ENCODE results near the gene FSTL4. TPM values are rescaled to one million over a fixed set of nuclear protein-coding genes. Genes with fewer than 3 reads are reported as not detected.

FSTL4 gene
- total RNA-seq, 1 experiment from 2014 or later: not detected

DNA sequence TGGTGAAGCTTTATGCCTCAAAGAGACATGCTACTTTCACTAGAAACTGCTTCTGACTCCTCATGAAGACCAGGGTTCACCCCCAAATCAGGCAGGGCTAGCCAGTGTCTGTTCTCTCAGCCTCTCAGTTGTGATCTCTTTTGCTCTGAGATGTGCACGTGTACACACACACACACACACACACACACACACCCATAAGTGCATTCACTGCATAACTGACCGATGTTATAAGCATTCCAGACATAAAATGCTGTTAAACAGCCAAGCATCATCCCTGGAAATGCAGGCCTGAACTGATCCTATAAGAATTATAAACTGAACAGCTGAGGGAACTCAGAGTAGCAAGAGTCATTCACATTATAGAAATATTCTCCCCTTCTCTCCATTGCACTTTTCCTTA is 85.0 kb downstream of the FSTL4 start:
- DNase-seq (ENCODE audit: low read depth): no peak
- in situ Hi-C loops (cut with HindIII; ENCODE audit: low pct_unique_long_range_greater_than_20kb, low sequenced_read_pairs): no loop called here

DNA sequence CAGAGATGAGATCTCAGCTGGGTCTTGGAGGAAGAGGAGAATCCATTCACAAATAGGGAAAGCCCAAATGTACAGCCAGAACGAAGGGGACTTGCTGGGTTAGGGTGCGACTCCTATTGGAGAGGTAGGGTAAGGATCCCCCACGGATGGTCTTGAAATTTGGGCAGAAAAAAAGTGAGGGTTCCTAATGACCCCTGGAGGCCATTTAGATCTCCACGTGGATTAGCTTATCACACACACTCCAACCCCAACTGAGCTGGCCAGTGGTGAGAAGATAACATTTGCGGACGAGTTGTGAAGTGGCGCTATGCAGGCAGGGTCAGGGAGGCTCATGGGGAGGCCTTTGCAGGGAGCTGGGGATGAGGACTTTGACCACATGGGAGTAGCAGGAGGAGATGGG is 86.0 kb downstream of the FSTL4 start:
- DNase-seq (ENCODE audit: low read depth): no peak
- in situ Hi-C loops (cut with HindIII; ENCODE audit: low pct_unique_long_range_greater_than_20kb, low sequenced_read_pairs): no loop called here

DNA sequence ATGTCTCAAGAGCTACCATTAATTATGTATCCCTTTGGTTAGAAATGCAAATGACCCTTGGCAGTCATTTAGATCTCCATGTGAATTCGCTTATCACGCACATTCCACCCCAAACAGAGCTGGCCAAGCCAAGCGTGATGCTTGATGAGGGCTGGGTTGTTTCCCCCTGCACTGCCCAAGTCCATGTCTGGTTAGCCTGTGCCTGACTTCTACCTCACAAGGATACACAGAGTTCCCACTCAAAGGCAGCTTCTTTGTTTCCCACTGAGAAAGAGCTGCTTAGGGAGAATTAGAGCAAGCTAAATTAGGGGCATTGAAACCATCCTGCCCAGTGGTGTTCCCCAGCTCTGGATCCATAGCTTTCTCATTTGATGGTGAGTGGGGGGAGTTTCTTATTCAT is 87.2 kb downstream of the FSTL4 start:
- in situ Hi-C loops (cut with HindIII; ENCODE audit: low pct_unique_long_range_greater_than_20kb, low sequenced_read_pairs): no loop called here

DNA sequence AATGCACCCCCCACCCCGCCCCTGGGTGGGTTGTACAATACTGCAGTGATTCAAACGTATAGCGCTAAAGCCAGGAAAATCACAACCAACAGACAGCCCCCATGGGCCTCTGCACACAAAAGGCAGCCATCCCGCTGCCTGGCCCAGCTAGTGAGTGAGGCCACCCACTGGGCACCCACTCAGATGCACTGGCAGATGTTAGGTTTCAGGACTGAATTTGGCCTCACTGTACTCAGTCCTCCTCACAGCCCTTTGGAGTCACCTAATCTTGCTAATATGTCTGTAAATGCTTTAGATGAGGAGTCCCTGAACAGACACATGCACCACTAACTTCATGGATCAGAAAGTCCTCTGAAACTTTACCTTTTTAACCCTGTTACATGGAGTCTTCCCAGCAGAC is 87.7 kb downstream of the FSTL4 start:
- no peak for DNase-seq (ENCODE audit: low read depth)
- in situ Hi-C loops (cut with HindIII; ENCODE audit: low pct_unique_long_range_greater_than_20kb, low sequenced_read_pairs): no loop called here

More for the DNA sequence above, 87.2 kb downstream of the FSTL4 start:
- DNase-seq (ENCODE audit: low read depth): no peak

DNA sequence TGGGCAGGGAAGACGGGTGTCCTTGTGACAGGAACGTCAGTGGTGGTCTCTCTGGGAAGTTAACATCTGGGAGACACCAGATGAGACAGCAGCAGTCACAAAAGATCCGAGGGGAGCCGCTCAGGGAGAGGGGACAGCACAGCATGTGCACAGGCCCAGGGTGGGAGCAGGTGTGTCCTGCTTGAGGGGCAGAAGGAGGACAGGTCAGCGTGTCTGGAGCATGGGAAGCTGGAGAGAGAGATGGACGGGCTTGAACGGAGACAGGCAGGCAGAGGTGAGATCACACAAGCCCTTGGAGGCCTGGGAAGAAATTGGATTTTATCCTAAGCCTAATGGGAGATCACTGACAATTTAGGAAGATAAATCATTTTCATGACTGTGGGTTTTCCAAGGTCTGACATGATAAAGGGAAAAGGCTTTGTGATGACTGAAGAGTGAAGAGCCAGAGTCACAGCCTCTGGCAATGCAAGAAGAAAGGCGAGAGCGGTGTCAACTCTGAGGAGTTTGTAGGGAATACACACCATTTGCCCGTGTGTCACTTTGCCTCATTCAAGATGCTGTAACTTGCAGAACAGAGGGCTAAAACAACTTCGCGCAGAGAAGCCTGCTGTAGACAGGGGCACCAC is 88.3 kb downstream of the FSTL4 start:
- no peak for DNase-seq (ENCODE audit: low read depth)
- in situ Hi-C loops (cut with HindIII; ENCODE audit: low pct_unique_long_range_greater_than_20kb, low sequenced_read_pairs): no loop called here

DNA sequence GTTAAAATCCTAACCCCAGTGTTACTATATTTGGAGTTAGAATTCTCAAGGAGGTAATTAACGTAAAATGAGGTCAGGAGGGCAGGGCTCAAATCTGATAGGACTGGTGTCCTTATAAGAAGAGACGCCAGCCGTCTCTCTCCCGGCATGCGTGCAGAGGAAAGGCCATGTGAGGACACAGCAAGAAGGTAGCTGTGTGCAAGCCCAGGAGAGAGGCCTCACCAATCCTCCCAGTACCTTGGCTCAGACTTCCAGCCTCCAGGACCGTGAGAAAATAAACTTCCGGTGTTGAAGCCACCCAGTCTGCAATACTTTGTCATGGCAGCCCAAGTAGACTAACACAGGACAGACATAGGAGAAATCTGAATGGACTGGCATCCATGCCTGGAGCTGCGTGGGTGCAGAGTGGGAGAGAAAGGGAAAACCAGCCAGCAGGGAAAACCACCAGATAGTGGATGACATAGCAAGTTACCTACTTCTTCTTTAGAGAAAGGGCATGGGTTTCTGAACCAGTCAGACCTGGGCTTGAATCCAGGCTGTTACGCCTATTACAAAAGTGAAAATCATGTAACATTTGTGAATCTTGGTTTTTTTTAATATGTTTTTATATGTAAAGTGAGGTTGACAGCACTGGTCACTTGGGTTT is 89.2 kb downstream of the FSTL4 start:
- in situ Hi-C loops (cut with HindIII; ENCODE audit: low pct_unique_long_range_greater_than_20kb, low sequenced_read_pairs): no loop called here
- DNase-seq (ENCODE audit: low read depth): no peak

DNA sequence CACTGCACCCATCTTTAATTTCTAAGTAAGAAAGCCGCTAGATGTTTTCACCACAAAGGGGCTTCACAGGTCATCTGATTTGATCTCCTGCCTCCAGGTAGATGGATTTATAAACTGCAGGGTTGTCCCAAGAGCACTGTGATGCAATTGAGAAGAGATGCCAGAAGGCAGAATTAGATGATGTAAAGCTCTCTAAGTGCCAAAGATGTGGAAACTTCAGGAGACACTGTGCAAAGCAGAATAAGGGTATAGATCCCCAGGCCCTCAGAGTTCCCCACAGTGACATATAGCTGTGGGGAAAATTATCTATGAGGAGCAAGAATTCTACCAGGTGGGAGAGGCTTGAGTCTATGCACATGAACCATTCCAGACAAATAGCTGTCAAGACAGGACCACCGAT is 90.5 kb downstream of the FSTL4 start:
- DNase-seq (ENCODE audit: low read depth): no peak
- in situ Hi-C loops (cut with HindIII; ENCODE audit: low pct_unique_long_range_greater_than_20kb, low sequenced_read_pairs): no loop called here

DNA sequence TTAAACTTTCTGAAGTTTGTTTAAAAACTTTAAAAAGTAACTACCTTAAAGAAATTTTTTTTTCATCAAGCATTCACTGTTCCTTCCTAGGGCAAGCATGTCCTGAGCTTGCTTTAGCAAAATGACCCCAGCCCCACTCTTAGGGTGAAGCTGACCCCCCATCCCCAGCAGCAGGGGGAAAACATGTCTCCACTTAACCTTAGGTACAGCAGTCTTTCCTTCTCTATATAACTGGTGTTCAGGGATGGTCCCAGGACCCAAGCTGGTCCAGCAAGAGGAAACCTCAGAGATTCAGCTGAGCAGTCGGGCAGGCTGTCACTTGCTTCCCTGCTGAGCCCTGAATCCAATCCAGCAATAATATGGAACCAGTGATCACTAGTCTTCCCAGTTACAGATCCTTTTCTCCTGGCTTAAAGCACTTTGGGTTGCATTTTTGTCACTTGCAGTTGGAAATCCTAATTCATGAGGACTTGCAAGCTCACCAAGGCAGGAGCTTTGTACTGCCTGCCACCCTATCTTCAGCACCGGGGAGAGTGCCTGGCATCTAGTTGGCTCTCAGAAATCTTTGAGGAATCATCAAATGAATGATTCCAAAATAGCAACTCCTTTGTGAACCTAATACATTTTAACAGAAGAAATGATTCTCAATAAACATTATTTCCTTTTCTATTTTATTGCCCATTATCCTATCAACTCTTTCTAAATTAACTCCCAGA is 91.2 kb downstream of the FSTL4 start:
- DNase-seq (ENCODE audit: low read depth): no peak
- in situ Hi-C loops (cut with HindIII; ENCODE audit: low pct_unique_long_range_greater_than_20kb, low sequenced_read_pairs): no loop called here

DNA sequence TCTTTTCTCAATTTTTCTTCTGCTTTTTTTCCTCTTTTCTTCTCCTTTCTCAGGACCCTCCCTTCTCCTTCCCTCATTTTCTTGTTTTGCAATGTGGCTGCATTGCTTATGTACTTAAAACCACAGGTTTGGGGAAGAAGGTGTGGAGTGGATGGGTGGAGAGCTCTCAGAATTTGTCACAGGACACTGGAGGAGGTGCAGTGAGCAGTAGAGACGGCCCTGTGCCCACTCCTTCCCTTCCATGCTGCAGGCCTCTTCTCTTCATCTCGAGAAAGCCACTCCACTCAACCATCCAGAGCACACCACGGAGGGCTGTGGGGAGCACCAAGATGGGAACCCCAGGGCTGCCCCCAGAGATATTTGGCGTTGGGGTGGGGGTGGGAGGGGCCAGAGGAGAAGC is 92.3 kb downstream of the FSTL4 start:
- no peak for DNase-seq (ENCODE audit: low read depth)
- in situ Hi-C loops (cut with HindIII; ENCODE audit: low pct_unique_long_range_greater_than_20kb, low sequenced_read_pairs): no loop called here

DNA sequence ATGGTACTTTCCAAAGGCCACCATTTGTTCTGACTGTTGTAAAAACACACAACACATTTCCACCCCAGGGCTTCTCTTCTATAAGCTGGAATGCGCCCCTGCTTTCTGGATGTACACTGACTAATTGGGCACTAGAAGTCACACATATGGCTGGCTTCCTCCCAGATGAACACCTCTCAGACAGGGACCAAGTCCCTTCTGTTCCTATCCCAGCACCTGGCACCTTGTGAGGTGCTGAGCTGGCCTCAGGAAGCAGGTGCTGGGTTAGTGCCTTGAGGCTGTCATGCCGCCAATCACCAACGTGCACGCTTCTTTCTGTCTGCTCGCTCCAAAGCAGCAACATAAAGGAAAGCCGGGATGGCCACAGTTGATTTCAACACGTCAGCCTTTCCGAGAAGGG is 93.2 kb downstream of the FSTL4 start:
- in situ Hi-C loops (cut with HindIII; ENCODE audit: low pct_unique_long_range_greater_than_20kb, low sequenced_read_pairs): no loop called here

DNA sequence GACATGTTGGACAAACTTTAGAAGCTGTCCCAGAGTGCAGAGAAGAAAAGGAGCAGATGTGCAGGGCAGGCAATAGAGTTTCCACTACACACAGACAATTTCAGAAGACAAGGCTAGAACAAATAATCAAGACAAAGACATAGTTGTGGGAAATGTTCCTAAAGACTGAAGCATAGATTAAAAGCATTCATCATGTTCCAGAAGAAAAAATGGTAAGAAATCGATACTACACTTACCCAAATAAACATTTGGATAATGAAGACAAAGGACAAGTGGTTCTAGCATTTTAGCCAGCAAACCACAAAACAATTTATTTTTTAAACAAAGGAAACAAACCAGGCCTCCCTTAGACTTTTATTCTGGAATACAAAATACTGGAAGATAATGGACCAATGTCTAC is 97.9 kb downstream of the FSTL4 start:
- no peak for DNase-seq (ENCODE audit: low read depth)
- in situ Hi-C loops (cut with HindIII; ENCODE audit: low pct_unique_long_range_greater_than_20kb, low sequenced_read_pairs): no loop called here

More for the DNA sequence above, 93.2 kb downstream of the FSTL4 start:
- DNase-seq (ENCODE audit: low read depth): no peak

DNA sequence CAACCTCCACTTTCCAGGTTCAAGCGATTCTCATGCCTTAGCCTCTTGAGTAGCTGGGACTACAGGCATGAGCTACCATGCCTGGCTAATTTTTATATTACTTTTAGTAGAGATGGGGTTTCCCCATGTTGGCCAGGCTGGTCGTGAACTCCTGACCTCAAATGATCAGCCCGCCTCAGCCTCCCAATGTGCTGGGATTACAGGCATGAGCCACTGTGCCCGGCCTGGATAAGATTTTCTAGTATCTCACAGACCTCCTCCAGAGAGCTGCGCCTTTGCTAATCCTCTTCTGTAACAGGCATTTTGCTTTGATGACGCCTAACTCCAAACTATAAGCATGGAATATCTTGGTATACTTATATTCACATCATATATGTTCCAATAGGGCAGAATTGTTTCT is 99.4 kb downstream of the FSTL4 start:
- in situ Hi-C loops (cut with HindIII; ENCODE audit: low pct_unique_long_range_greater_than_20kb, low sequenced_read_pairs): no loop called here

DNA sequence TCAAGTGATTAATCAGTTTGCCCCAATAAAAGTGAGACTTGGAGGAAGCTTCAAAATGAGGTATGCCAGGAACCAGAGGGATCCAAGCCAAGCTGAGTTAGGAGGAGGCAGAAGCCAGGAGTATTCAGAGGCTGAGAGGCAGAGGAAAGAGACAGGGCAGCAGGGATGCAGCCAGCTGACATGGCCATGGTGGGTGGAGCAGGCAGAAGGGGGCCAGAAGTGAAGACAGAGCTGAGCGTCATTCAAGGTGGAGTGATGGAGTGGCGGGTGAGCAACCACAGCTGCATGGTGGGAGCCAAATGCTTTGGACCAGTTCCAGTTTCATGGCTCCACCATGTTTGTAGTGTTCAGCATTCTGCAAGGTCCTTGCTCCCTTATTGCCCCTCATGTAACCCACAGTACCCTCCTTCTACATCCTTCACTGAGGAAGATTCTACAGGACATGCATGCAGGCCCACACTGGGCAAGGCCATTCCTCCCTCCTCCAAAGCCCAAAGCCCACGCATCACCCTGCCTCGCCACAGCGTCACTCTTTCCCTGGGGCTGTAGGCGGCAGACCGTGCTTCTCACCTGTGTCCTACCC is 100.6 kb downstream of the FSTL4 start:
- DNase-seq (ENCODE audit: low read depth): no peak
- in situ Hi-C loops (cut with HindIII; ENCODE audit: low pct_unique_long_range_greater_than_20kb, low sequenced_read_pairs): no loop called here

More for the DNA sequence above, 99.4 kb downstream of the FSTL4 start:
- DNase-seq (ENCODE audit: low read depth): no peak

DNA sequence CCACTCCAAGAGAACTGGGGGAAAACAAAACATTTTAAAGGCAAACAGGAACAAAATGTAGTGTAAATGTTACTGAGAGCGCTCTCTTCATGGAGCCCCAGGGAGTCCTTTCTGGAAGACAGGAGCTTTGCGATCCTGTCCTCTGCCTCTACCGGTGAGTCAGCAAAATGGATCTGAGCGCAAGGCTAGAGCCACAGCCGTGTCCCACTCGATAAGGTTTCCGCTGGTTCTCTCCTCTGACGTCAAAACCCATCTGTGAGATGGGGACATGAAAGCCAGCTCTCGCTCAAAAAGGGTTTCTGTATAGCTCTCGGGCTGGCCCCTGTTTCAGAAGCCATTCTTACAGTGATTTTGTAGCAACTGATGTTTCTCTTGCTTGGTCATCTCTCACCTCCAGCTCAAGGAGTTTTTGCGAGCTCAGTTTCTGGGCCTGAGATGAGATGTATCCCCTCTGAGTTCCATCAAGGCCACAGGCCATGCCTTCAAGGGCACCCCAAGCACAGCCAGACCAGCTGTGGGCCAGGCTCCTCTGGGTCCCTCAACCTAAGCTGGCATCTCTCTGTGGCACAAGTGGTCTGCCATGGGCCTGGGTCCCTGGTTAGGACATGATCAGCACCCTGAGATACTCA is 101.6 kb downstream of the FSTL4 start:
- in situ Hi-C loops (cut with HindIII; ENCODE audit: low pct_unique_long_range_greater_than_20kb, low sequenced_read_pairs): no loop called here
- no peak for DNase-seq (ENCODE audit: low read depth)

DNA sequence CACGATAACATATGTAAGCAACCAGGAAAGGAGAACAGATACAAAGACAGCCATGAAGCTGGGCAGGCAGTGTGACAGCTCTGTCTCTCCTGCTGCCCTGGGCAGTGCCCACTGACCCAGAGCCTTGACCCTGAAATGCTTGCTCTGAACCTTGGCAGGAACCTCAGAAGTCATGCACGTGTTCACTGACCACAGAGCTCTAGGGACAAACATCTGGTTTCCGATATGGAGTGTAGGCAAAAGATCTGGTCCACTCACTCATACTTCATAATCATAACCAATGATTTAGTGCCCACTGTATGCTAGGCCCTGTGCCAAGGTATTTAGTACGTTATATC is 102.6 kb downstream of the FSTL4 start:
- no peak for DNase-seq (ENCODE audit: low read depth)
- in situ Hi-C loops (cut with HindIII; ENCODE audit: low pct_unique_long_range_greater_than_20kb, low sequenced_read_pairs): no loop called here

DNA sequence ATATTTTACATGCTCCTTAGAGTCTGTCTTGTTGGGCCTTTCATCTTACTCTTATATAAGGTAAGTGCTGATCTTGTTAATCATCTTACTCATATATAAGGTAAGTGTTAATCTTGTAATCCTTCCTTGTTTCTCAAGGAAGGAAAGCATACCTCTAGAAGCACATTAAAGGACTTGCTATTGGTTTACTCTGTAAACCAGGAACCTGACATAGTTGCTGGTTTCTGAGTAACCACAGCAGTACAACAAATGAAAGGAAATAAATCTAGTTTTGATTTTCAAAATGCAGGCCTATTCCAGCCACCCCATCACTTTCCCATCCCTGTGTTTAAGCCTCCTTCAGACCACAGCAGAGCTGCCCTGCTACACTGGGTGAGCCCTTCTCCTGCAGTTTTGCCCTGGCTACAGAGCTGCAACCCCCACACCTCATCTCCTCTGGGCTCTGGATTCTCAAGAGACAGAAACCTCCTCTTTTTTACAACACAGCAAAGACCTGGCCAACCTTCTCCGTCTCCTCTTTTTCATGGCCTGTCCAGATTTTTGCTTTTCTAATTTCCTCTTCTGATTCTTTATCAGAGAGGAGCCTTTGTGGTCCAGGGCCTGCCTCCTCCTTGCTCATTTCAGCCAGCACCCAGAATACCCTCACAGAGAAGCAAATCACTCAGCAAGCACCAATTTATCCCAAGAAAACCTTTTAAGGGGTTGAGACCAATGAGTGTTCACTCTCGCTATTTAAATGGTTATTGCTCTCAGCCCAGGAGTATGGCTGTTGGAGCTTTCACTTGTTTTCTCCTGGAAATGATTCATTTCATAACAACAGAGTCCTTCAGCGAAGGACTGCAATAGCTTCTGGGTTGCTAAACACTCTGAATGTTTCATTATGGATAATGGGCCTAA is 103.2 kb downstream of the FSTL4 start:
- in situ Hi-C loops (cut with HindIII; ENCODE audit: low pct_unique_long_range_greater_than_20kb, low sequenced_read_pairs): no loop called here
- DNase-seq (ENCODE audit: low read depth): no peak

DNA sequence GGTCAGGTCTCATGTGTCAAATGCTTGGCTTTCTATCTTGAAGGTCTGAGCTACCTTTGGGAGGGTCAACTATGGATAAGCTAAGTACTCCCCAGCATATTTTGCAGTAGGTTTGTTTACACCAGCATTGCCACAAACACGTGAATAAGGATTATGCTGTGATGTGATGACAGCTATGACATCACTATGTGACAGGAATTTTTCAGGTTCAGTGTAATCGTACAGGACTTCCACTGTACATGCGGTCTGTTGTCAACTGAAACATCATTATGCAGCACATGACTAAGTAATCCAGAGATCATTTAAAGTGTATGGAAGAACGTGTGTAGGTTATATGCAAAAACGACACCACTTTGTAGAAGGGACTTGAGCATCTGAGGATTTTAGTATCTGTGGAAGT is 104.0 kb downstream of the FSTL4 start:
- DNase-seq (ENCODE audit: low read depth): no peak
- in situ Hi-C loops (cut with HindIII; ENCODE audit: low pct_unique_long_range_greater_than_20kb, low sequenced_read_pairs): no loop called here

DNA sequence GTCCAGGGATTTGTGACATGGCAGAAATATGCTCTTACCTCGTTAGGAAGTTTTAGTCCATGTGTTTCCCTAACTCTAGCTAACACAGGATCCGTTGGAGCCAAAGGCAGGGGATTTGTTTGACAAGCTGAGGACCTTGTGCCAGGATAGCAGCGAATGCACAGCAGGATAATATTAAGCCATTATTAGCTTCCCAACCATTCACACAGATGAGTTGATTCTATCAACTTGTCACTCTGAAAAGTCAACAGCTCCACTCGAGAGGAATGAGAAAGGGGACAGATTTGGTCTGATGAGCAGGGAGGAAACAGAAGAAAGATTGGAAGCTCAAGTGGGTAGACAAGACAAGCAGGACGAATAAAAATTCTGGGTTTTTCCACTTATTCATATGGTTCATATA is 106.2 kb downstream of the FSTL4 start:
- DNase-seq (ENCODE audit: low read depth): no peak
- in situ Hi-C loops (cut with HindIII; ENCODE audit: low pct_unique_long_range_greater_than_20kb, low sequenced_read_pairs): no loop called here

All from Caki2 (cell line).